Prostate gland (tissue), 2 donors: ENCODE data around the gene COL25A1.

Experiments
- CTCF ChIP-seq, 4 experiments: fragments of 200-600 bp in 2 of 4; fragments of 450-650 bp in 2 of 4; sonication (generic) in 2 of 4; IDR thresholded peaks; 1 replicate in 3 of 4; 2 replicates in 1 of 4; pipeline ENCODE4 v1.5.1; 2016 to 2019; ENCODE audit warnings: antibody characterized with exemption in 4 of 4, mild to moderate bottlenecking in 2 of 4, moderate library complexity in 2 of 4
- POLR2A ChIP-seq: fragments of 450-650 bp; IDR thresholded peaks from one replicate; pipeline ENCODE4 v1.6.1; 2016; ENCODE audit warnings: antibody characterized with exemption, mild to moderate bottlenecking

- TF ChIP-seq CTCF (IDR thresholded peaks at IDR 0.05), result no peak
- TF ChIP-seq POLR2A, result no peak
Observed at GRCh38 chr4:108919226-108919893, 383.1 kb downstream of the COL25A1 start.
